OCI-LY1 (cell line): ENCODE data around the gene PRKCD.

ENCODE experiments used
- CTCF ChIP-seq: fragments of 200-600 bp; sonication (generic), shearing (Covaris generic); IDR thresholded peaks from 2 replicates; pipeline ENCODE4 v1.5.1; 2017; ENCODE audit warnings: mild to moderate bottlenecking, antibody characterized with exemption, low read length, moderate library complexity, mixed read lengths
- EZH2 ChIP-seq: fragments of 200-600 bp; sonication (generic), shearing (Covaris generic); IDR thresholded peaks from 2 replicates; pipeline ENCODE4 v1.8.0; 2017; ENCODE audit warnings: borderline replicate concordance, mixed run types, mild to moderate bottlenecking, antibody characterized with exemption, low read length, moderate library complexity, mixed read lengths

DNA sequence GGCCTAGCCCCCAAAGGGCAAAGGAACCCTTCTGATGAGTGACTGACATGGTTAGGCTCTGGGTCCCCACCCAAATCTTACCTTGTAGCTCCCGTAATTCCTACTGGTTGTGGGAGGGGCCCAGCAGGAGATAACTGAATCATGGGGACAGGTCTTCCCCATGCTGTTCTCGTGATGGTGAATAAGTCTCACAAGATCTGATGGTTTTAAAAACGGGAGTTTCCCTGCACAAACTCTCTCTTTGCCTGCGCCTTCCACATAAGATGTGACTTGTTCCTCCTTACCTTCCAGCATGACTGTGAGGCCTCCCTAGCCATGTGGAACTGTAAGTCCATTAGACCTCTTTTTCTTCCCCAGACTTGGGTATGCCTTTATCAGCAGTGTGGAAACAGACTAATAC lies 77.9 kb downstream of the PRKCD start:
- TF ChIP-seq CTCF (no peak), EZH2 (no peak)
